MM.1S (cell line): ENCODE measurements around the gene ZNF282.
A peak's percentile ranks its signal among the peaks of the same experiment; 100 is the strongest.

Source experiments
- DNase-seq: peaks from one replicate; pipeline ENCODE4 v3.0.0-alpha.2; 2015
- H2AFZ ChIP-seq: fragments of 300-600 bp; sonication (generic); 2 replicates; pipeline ENCODE4 v1.6.0; 2016; ENCODE audit warnings: antibody characterized with exemption, low read length
- H3F3A ChIP-seq: fragments of 300-600 bp; sonication (generic); 2 replicates; pipeline ENCODE4 v1.6.1; 2016; ENCODE audit warnings: mild to moderate bottlenecking, antibody characterized with exemption, low read length, moderate library complexity, mixed read lengths; ENCODE audit not compliant: insufficient read depth
- H3K27ac ChIP-seq: fragments of 300-600 bp; sonication (generic); 2 replicates; pipeline ENCODE4 v1.5.1; 2016; ENCODE audit warnings: mild to moderate bottlenecking, low read length
- H3K27me3 ChIP-seq: fragments of 300-600 bp; sonication (generic); replicated peaks from 2 replicates; pipeline ENCODE4 v1.6.0; 2016; ENCODE audit warnings: low read length; ENCODE audit not compliant: insufficient read depth
- H3K36me3 ChIP-seq: fragments of 300-600 bp; sonication (generic); replicated peaks from 2 replicates; pipeline ENCODE4 v1.6.1; 2016; ENCODE audit warnings: mild to moderate bottlenecking, low read length, mixed read lengths; ENCODE audit not compliant: insufficient read depth
- H3K4me1 ChIP-seq: fragments of 300-600 bp; sonication (generic); 2 replicates; pipeline ENCODE4 v1.6.1; 2016; ENCODE audit warnings: low read length, mixed read lengths
- H3K4me2 ChIP-seq: fragments of 300-600 bp; sonication (generic); 2 replicates; pipeline ENCODE4 v1.6.0; 2016; ENCODE audit warnings: low read depth, low read length
- H3K4me3 ChIP-seq: fragments of 300-600 bp; sonication (generic); 2 replicates; pipeline ENCODE4 v1.5.1; 2016; ENCODE audit warnings: low read length, mixed read lengths
- H3K79me2 ChIP-seq: fragments of 300-600 bp; sonication (generic); 2 replicates; pipeline ENCODE4 v1.6.1; 2016; ENCODE audit warnings: mixed run types, low read length, mixed read lengths
- H3K9ac ChIP-seq: fragments of 300-600 bp; sonication (generic); 2 replicates; pipeline ENCODE4 v1.6.1; 2016; ENCODE audit warnings: low read length, mixed read lengths
- H3K9me2 ChIP-seq: fragments of 300-600 bp; sonication (generic); replicated peaks from 2 replicates; pipeline ENCODE4 v1.6.1; 2016; ENCODE audit warnings: mild to moderate bottlenecking, low read length, mixed read lengths; ENCODE audit not compliant: insufficient read depth
- H3K9me3 ChIP-seq: fragments of 300-600 bp; sonication (generic); replicated peaks from 2 replicates; pipeline ENCODE4 v1.6.1; 2016; ENCODE audit warnings: mild to moderate bottlenecking, low read length, mixed read lengths; ENCODE audit not compliant: insufficient read depth
- H4K20me1 ChIP-seq: fragments of 300-600 bp; sonication (generic); 2 replicates; pipeline ENCODE4 v1.6.1; 2016; ENCODE audit warnings: mild to moderate bottlenecking, low read length, moderate library complexity, mixed read lengths; ENCODE audit not compliant: insufficient read depth
- CTCF ChIP-seq: fragments of 300-600 bp; sonication (generic); IDR thresholded peaks from 2 replicates; pipeline ENCODE4 v1.5.1; 2016; ENCODE audit warnings: antibody characterized with exemption, low read length, mixed read lengths
- EZH2 ChIP-seq: fragments of 300-600 bp; sonication (generic); optimal IDR thresholded peaks from 2 replicates; pipeline ENCODE3; 2017; ENCODE audit warnings: low read depth, mild to moderate bottlenecking, antibody characterized with exemption, low read length, mixed read lengths
- EZH2phosphoT487 ChIP-seq: fragments of 300-600 bp; sonication (generic); IDR thresholded peaks from 2 replicates; pipeline ENCODE4 v1.6.1; 2018; ENCODE audit warnings: antibody characterized with exemption, low read length

The ZNF282 gene

GRCh38 chr7:149240637-149241036 lies 45.3 kb downstream of the ZNF282 start:
- TF ChIP-seq CTCF (no peak), EZH2phosphoT487 (no peak), EZH2 (no peak)
- H4K20me1 ChIP-seq, result no peaks in the 10 kb centered on the region
- H3K27ac ChIP-seq, result no peak overlapping the region
- H3K4me2 ChIP-seq, result peak overlapping the region; percentile 93
- H3K9ac ChIP-seq, result no peak overlapping the region
- peaks cover 49% of the 10 kb centered on the region for H3K79me2 ChIP-seq
- no peaks in the 10 kb centered on the region for H3K9me2 ChIP-seq
- H3K27me3 ChIP-seq, result no peaks in the 10 kb centered on the region
- no peaks in the 10 kb centered on the region for H3K9me3 ChIP-seq
- H3K4me3 ChIP-seq, result peak overlapping the region; percentile 97; the same call in 1 of the 2 replicates
- H3F3A ChIP-seq, result peaks cover 14% of the 10 kb centered on the region
- H3K36me3 ChIP-seq, result no peaks in the 10 kb centered on the region
- no peak overlapping the region for H2AFZ ChIP-seq
- H3K4me1 ChIP-seq, result peaks cover 16% of the 10 kb centered on the region
- no peak for DNase-seq

- peaks cover 59% of the 10 kb centered on the region for H3K79me2 ChIP-seq
- H2AFZ ChIP-seq, result no peak overlapping the region
- no peak overlapping the region for H3K4me2 ChIP-seq
Observed at GRCh38 chr7:149241696-149242095, 46.4 kb downstream of the ZNF282 start.

GRCh38 chr7:149245244-149245643 lies 49.9 kb downstream of the ZNF282 start:
- Histone ChIP-seq H2AFZ (no peak overlapping the region), H3K27ac (no peak overlapping the region), H3K27me3 (no peaks in the 10 kb centered on the region), H3K4me1 (peaks cover 7% of the 10 kb centered on the region), H4K20me1 (no peaks in the 10 kb centered on the region), H3K4me2 (no peak overlapping the region), H3K4me3 (no peak overlapping the region), H3K36me3 (no peaks in the 10 kb centered on the region), H3F3A (no peaks in the 10 kb centered on the region), H3K9ac (no peak overlapping the region), H3K9me3 (no peaks in the 10 kb centered on the region), H3K9me2 (no peaks in the 10 kb centered on the region), H3K79me2 (peaks cover 71% of the 10 kb centered on the region)
- no peak for DNase-seq
- TF ChIP-seq CTCF (no peak), EZH2 (no peak), EZH2phosphoT487 (no peak)

More at GRCh38 chr7:149241696-149242095, 46.4 kb downstream of the ZNF282 start:
- Histone ChIP-seq H3K4me3 (no peak overlapping the region), H3K9ac (no peak overlapping the region), H3K27me3 (no peaks in the 10 kb centered on the region), H3K36me3 (no peaks in the 10 kb centered on the region), H3F3A (peaks cover 14% of the 10 kb centered on the region), H3K9me3 (no peaks in the 10 kb centered on the region), H3K9me2 (no peaks in the 10 kb centered on the region), H3K27ac (no peak overlapping the region), H3K4me1 (peaks cover 16% of the 10 kb centered on the region), H4K20me1 (no peaks in the 10 kb centered on the region)
- DNase-seq, result no peak
- TF ChIP-seq EZH2 (no peak), CTCF (no peak), EZH2phosphoT487 (no peak)
